ENCODE data around the gene FLT1. TPM values are rescaled to one million over a fixed set of nuclear protein-coding genes. Genes with fewer than 3 reads are reported as not detected.

The FLT1 gene
- total RNA-seq, 1 experiment from 2014 or later: 0.25 TPM

DNA sequence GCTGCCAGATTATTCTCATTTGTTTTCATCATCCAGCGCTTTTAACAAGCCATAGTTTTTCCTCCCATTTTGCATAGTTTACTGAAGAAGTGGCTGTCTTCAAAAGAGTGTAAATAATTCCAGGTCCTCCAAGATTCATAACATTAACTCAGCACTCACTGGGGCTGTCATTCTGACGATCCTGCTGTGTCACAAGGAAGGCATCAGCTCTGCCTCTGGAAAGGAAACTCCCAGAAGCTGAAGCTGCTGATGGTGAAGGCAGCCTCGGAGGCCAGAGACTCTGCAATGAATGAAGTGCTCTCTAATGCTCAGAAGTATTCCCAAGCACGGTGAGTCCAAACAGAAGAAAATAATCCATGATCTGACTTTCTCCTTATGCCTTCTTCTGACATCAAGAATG, 60.0 kb downstream of the FLT1 start:
- RAD21 ChIA-PET (ENCODE audit: low non-redundant PET in 1 of 2, low total read pairs in 2 of 2, uncharacterized antibody in 2 of 2, unreplicated experiment in 2 of 2): no interaction called here

More for the DNA sequence above, 60.0 kb downstream of the FLT1 start:
- Histone ChIP-seq H3K36me3 (ENCODE audit: control insufficient read depth in 1 of 2, insufficient read depth in 2 of 2, low read length in 2 of 2) (no peaks in the 10 kb centered on the region), H3K27ac (ENCODE audit: low read depth, low read length) (no peak overlapping the region), H3K9ac (ENCODE audit: low read length) (no peak overlapping the region), H3K4me2 (ENCODE audit: low read length) (no peak overlapping the region), H3K9me3 (ENCODE audit: control insufficient read depth in 1 of 2, insufficient read depth in 1 of 2, low read depth in 1 of 2, low read length in 2 of 2) (no peaks in the 10 kb centered on the region), H3K9me2 (ENCODE audit: insufficient read depth) (no peaks in the 10 kb centered on the region), H3K4me3 (replicated peaks in 1 of 2; ENCODE audit: low read depth in 1 of 2, low read length in 2 of 2) (no peak overlapping the region), H3K79me2 (ENCODE audit: insufficient read depth, low read length) (no peaks in the 10 kb centered on the region), H4K20me1 (ENCODE audit: insufficient read depth) (no peaks in the 10 kb centered on the region), H3K27me3 (ENCODE audit: insufficient read depth, low read length) (peaks cover 15% of the 10 kb centered on the region), H2AFZ (ENCODE audit: low read depth, low read length, poor library complexity, severe bottlenecking) (no peak overlapping the region), H3K4me1 (ENCODE audit: control insufficient read depth in 1 of 2, insufficient read depth in 2 of 2, low read length in 2 of 2) (no peaks in the 10 kb centered on the region)
- no peak for TF ChIP-seq JUND (IDR thresholded peaks at IDR 0.05)
- TF ChIP-seq, protein P1, sequence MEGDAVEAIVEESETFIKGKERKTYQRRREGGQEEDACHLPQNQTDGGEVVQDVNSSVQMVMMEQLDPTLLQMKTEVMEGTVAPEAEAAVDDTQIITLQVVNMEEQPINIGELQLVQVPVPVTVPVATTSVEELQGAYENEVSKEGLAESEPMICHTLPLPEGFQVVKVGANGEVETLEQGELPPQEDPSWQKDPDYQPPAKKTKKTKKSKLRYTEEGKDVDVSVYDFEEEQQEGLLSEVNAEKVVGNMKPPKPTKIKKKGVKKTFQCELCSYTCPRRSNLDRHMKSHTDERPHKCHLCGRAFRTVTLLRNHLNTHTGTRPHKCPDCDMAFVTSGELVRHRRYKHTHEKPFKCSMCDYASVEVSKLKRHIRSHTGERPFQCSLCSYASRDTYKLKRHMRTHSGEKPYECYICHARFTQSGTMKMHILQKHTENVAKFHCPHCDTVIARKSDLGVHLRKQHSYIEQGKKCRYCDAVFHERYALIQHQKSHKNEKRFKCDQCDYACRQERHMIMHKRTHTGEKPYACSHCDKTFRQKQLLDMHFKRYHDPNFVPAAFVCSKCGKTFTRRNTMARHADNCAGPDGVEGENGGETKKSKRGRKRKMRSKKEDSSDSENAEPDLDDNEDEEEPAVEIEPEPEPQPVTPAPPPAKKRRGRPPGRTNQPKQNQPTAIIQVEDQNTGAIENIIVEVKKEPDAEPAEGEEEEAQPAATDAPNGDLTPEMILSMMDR (IDR thresholded peaks at IDR 0.05 in 2 of 3, conservative IDR thresholded peaks at IDR 0.05 in 1 of 3; ENCODE audit: borderline replicate concordance in 1 of 3, insufficient read depth in 1 of 3, low read depth in 2 of 3, low read length in 2 of 3): no peak
- TF ChIP-seq, protein P2, sequence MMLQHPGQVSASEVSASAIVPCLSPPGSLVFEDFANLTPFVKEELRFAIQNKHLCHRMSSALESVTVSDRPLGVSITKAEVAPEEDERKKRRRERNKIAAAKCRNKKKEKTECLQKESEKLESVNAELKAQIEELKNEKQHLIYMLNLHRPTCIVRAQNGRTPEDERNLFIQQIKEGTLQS (IDR thresholded peaks at IDR 0.05): no peak
- TF ChIP-seq CEBPB (IDR thresholded peaks at IDR 0.05; ENCODE audit: low read depth): no peak
- TF ChIP-seq, protein P3, sequence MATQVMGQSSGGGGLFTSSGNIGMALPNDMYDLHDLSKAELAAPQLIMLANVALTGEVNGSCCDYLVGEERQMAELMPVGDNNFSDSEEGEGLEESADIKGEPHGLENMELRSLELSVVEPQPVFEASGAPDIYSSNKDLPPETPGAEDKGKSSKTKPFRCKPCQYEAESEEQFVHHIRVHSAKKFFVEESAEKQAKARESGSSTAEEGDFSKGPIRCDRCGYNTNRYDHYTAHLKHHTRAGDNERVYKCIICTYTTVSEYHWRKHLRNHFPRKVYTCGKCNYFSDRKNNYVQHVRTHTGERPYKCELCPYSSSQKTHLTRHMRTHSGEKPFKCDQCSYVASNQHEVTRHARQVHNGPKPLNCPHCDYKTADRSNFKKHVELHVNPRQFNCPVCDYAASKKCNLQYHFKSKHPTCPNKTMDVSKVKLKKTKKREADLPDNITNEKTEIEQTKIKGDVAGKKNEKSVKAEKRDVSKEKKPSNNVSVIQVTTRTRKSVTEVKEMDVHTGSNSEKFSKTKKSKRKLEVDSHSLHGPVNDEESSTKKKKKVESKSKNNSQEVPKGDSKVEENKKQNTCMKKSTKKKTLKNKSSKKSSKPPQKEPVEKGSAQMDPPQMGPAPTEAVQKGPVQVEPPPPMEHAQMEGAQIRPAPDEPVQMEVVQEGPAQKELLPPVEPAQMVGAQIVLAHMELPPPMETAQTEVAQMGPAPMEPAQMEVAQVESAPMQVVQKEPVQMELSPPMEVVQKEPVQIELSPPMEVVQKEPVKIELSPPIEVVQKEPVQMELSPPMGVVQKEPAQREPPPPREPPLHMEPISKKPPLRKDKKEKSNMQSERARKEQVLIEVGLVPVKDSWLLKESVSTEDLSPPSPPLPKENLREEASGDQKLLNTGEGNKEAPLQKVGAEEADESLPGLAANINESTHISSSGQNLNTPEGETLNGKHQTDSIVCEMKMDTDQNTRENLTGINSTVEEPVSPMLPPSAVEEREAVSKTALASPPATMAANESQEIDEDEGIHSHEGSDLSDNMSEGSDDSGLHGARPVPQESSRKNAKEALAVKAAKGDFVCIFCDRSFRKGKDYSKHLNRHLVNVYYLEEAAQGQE (IDR thresholded peaks at IDR 0.05; ENCODE audit: low read depth): no peak
- no peak for TF ChIP-seq ZNF274 (IDR thresholded peaks at IDR 0.05; ENCODE audit: low read depth, low read length)
- TF ChIP-seq CBX3 (IDR thresholded peaks at IDR 0.05; ENCODE audit: low read depth): no peak
- TF ChIP-seq POLR2A (IDR thresholded peaks at IDR 0.05; ENCODE audit: borderline replicate concordance, extremely low read depth, insufficient read depth, insufficient read length): no peak
- TF ChIP-seq, protein P4, sequence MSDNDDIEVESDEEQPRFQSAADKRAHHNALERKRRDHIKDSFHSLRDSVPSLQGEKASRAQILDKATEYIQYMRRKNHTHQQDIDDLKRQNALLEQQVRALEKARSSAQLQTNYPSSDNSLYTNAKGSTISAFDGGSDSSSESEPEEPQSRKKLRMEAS (IDR thresholded peaks at IDR 0.05): no peak
- no peak for TF ChIP-seq EGR1 (IDR thresholded peaks at IDR 0.05; ENCODE audit: low read depth)
- no peak for TF ChIP-seq SIN3A (IDR thresholded peaks at IDR 0.05; ENCODE audit: low read depth)
- TF ChIP-seq, protein P5, sequence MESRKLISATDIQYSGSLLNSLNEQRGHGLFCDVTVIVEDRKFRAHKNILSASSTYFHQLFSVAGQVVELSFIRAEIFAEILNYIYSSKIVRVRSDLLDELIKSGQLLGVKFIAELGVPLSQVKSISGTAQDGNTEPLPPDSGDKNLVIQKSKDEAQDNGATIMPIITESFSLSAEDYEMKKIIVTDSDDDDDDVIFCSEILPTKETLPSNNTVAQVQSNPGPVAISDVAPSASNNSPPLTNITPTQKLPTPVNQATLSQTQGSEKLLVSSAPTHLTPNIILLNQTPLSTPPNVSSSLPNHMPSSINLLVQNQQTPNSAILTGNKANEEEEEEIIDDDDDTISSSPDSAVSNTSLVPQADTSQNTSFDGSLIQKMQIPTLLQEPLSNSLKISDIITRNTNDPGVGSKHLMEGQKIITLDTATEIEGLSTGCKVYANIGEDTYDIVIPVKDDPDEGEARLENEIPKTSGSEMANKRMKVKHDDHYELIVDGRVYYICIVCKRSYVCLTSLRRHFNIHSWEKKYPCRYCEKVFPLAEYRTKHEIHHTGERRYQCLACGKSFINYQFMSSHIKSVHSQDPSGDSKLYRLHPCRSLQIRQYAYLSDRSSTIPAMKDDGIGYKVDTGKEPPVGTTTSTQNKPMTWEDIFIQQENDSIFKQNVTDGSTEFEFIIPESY (IDR thresholded peaks at IDR 0.05; ENCODE audit: extremely low read depth, insufficient replicate concordance, low read length): no peak
- TF ChIP-seq FOSL1 (IDR thresholded peaks at IDR 0.05; ENCODE audit: low read depth): no peak
- no peak for TF ChIP-seq EZH2 (IDR thresholded peaks at IDR 0.05)
- no peak for TF ChIP-seq POLR2AphosphoS5 (IDR thresholded peaks at IDR 0.05; ENCODE audit: low read depth, low read length)
- DNase-seq (ENCODE audit: low read depth, low spot score): no peak
- POLR2A ChIA-PET: no interaction called here
- ATAC-seq: no peak
- no TSS peak for BruUV-seq (replicated peaks)
- intact Hi-C loops (cut with micrococcal nuclease): no loop called here
- CTCF ChIA-PET: interaction anchor here (0.8 kb wide), 1 partner anchor 10 kb away, joined by 3 read pairs; no protein-coding TSS in a partner anchor
